GM19328 (cell line): ENCODE results near the gene ATP6V1C2.
"Not testable (repeated sequence)": the region's sequence is repeated elsewhere in the genome, so short reads cannot be mapped to it uniquely, and the experiment has no call there.

Experiments
- ATAC-seq: cut with Tn5 transposase; IDR thresholded peaks from one replicate; pipeline ENCODE4 v1.9.1; 2021; ENCODE audit warnings: mild to moderate bottlenecking, moderate library complexity; ENCODE audit not compliant: unreplicated experiment

The ATP6V1C2 gene

GRCh38 chr2:10783421-10783820, 62.0 kb downstream of the ATP6V1C2 start:
- ATAC-seq = no peak

- no peak for ATAC-seq
These were observed 63.3 kb downstream of the ATP6V1C2 start for GRCh38 chr2:10784719-10785118.

DNA sequence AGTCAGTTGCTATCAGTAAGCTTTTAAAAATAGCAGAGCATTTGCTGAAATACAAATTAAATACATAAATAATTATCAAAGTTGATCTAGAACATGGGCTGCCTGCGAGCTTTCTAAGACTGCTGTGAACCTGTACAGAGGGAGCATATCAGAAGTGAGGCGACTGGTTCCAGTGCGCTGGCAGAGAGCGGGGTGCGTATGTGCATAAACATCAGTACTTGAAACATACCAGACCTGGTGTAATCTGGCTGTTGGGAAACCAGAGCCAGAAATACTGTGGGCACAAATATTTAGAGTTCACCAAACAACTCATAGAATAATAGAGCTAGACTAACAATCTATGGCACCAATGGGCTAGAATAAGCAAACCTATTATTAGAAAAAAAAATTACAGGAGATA, 63.8 kb downstream of the ATP6V1C2 start:
- ATAC-seq = no peak

- no peak for ATAC-seq
These were observed 65.0 kb downstream of the ATP6V1C2 start for GRCh38 chr2:10786240-10786982.

- ATAC-seq = no peak
These were observed 65.9 kb downstream of the ATP6V1C2 start for GRCh38 chr2:10787176-10787968.

DNA sequence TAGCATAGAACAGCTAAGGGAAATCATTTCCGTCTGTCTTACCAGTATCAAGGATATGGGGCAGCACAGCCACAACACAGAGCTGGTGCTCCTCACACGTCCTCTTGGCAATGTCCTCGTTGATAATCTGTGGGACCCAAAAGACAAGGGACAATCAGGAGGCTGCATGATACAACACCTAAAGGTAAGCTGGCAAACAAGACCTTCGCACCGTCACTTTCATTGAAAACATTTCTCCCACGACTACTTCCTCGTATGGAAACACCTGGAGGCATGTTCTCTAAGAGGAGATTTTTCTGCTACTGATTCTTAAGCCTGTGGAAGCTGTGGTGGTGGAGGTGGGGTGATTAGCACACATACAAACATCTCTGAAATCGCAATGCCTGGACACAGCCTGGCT, 67.4 kb downstream of the ATP6V1C2 start:
- no peak for ATAC-seq

GRCh38 chr2:10790228-10790973, 69.0 kb downstream of the ATP6V1C2 start:
- ATAC-seq = peak; percentile 87

DNA sequence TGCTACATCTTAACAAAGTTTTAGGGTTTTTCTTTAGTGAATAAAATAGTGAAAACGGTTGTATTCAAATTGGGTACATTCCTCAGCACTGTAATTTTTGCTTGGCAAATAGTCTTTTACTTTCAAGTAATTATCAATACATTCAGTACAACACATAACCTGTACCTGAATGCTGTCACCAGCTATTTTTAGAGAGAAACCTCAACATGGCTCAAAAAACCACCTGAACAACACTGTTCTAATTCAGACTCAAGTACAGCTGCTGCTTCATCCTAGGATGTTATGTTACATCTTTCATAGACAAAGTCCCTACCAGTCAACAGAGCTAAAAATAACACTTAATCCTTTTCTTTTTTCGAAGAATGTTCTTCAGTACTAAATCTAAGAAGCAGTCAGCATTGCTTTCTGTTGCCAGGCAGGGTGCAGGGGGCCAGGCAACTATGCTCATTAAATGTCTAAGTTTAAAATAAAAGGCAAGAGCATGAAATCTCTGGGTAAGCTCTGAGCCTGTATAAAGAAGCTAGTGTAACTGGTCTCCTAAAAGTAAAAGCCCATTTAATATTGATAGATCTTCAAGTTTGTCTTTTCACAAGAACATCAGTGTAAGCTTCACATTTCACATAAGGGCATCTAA, 70.7 kb downstream of the ATP6V1C2 start:
- no peak for ATAC-seq

DNA sequence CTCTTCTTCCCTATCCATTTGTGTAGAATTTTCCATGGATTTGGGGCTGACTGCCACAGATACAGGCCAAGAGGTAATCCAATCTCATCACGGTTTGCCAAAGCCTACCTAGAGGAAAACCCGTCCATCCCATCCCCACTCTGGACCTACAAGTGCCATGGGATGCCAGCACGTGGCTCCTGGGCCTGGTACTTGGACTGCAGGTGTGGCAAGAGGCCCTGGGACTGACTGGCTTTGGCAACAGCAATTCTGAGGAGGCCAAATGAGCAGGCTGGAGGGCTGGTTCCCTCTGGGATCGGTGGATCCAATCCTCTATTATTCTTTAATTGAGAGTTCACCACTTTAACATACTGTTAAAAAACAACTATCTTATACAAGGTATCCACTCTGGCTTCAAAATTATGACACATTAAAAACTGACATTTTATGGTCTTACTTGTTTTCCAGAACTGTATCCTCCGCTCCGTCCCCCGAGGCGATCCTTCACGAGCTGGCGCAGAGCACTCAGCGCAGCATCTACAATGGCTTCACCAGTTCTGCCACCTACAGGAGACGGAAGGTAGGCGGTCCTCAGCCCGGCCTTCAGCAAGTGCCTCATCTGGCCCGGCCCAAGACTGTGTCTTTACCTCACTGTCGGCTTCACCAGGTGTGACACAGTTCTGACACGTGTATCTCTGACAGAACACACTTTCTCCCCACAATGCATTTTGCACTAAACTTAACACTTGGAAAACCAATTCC, 71.4 kb downstream of the ATP6V1C2 start:
- no peak for ATAC-seq

DNA sequence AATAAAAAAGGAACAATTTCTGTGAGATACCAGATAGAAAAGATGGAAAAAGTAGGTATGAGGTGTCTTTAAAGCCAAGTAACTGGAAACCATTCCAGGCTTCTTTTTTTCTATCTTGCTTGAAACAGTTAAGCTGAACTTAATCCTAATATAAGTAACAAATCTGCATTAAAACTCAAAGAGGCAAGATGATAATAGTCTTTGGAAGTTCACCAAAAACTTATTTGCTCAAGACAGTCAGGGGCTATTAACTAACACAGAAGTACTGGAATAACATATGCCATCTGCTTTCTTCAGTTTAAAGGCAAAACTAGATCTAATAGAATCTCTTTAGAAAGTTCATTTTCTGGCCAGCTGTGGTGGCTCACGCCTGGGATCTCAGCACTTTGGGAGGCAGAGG, 72.4 kb downstream of the ATP6V1C2 start:
- ATAC-seq = no peak

DNA sequence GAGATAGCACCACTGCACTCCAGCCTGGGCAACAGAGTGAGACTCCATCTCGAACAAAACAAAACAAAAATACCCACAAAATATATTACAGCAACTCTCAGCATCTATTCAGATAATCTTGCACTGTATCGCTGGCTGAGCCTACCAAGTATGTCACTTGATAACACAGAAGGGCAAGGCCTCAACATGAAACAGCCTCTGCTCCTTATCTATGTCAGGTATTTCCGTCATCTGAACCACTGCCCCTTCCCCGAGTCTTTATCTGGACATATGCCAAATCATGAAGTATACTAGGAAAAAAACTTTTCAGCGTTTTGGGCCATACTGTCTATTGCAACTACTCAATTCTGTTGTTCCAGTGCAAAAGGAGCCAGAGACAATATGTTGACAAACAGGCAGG, 73.4 kb downstream of the ATP6V1C2 start:
- no peak for ATAC-seq

DNA sequence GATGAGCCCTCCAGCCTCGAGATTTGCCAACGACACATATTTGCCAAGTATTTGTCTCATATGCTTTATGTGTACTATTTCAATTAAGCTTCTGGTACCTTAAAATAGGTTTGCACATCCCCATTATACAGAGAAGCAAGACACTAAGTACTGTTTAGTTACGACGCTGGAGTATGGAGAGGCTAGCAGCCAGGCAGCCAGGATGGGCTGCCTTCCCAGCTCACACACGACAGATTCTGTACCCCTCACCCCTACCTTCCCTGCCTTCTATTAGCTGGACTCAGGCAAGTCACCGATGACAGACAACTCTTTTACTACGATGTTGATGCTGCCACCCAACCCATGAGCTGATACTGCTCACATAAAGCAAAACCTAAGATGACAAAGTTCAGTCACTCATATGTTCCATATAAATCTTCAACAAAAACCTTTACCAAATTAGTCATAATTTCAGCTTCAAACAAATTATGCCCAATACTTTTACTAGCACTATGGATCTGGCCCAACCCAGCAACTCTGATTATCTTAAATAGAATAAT, 74.1 kb downstream of the ATP6V1C2 start:
- ATAC-seq = no peak

- no peak for ATAC-seq
These were observed 75.3 kb downstream of the ATP6V1C2 start for GRCh38 chr2:10796703-10797102.

GRCh38 chr2:10798783-10799182, 77.4 kb downstream of the ATP6V1C2 start:
- no peak for ATAC-seq

DNA sequence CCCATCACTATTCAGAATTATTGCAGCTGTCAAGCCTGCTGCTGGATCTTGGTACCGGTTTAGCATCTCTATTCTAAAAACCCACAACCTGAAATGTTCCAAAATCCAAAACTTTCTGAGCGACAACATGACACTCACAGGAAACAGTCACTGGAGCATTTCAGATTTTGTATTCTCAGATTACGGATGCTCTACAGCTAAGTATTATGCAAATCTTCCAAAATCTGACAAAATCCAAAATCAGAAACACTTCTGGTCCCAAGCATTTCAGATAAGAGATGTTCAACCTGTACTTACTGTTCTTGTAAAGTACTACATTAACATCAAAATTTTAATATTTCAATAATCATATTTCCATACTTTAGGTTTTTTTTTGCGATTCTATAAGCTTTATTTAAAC, 78.7 kb downstream of the ATP6V1C2 start:
- ATAC-seq = no peak

DNA sequence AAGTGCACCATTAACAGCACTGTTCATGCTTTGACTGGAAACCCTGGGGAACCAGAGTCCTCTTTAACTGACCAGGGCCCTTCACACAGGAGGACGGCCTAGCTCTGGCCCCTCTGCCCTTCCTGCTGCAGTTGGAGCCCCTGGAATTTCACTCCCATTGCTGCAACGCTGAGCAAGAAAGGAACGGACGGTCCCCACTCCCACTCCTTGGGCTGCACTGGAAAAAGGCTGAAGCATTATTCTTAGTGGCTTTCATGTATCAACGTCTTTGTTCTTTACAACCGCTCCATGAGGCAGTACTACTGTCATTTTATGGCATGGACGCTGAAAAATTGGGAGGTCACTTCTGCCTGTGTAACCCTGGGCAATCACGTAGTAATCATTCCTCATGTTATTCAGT, 81.2 kb downstream of the ATP6V1C2 start:
- no peak for ATAC-seq

- not testable (repeated sequence) for ATAC-seq
These were observed 84.6 kb downstream of the ATP6V1C2 start for GRCh38 chr2:10805990-10806389.

DNA sequence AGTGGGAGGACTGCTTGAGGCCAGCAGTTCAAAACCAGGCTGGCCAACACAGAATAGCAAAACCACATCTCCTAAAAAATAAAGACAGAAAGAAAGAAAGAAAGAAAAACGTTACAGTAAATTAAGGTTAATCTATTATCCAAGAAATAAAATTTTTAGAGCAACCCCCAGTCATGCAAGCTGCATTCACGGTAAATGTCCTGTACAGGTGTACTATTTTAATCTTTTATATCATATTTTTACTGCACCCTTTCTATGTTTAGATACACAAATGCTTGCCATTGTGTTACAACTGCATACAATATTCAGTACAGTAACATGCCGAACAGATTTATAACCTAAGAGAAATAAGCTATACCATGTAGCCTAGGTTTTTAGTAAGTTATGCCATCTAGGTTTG, 85.1 kb downstream of the ATP6V1C2 start:
- ATAC-seq = no peak

DNA sequence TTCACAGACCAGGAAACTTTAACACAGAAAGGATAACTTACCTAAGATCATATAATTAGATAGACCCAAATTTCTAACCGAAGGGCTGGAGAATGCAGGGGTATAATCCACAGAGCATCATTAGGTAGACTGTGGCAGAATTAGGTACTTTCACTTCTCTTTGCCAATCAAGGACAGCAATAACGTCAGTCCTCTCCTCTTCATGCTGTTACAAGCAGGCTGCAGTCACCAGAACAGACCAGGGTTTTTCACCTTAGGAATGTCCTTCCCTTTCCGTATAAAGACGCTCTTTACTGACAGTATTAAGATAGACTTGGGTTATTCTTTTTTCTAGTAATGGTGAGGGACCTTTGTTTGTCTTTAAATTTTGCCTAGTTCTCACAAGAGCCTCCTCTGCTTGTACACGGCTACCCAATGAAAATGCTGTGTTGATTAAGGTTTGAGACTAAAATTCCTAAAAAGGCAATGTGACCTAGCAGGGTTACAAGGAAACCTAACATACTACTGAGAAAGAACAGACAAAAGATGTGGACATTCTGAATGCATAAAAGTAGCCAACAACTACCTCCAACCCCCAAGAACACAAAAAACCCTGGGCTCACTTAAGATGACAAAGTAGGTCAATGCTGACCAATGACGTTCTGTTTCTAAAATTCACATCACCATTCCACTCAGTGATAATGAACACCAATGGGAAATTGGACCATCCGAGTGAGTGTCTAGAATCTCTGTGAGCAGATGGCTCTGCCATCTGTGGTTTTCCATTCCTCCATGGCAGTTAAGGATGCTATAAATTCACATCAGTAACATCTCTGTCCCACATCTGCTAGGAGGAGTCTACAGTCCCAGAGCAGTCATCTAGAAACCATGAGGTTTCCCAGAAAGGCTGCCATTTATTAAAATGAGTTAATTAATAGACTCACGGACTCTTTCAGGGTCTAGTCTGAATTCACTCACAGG, 89.1 kb downstream of the ATP6V1C2 start:
- no peak for ATAC-seq
